ENCODE data around the gene GMDS. TPM values are rescaled to one million over a fixed set of nuclear protein-coding genes. Genes with fewer than 3 reads are reported as not detected.

GMDS gene
- total RNA-seq, 1 experiment from 2014 or later: 35.0 TPM

- TF ChIP-seq ZNF281 (CRISPR knock-in tag; IDR thresholded peaks at IDR 0.05) (no peak), GTF2I (CRISPR knock-in tag; conservative IDR thresholded peaks at IDR 0.05) (no peak), ATF3 (CRISPR knock-in tag; conservative IDR thresholded peaks at IDR 0.05) (no peak), FOXK1 (CRISPR knock-in tag; IDR thresholded peaks at IDR 0.05) (no peak), ZNF396 (CRISPR knock-in tag; IDR thresholded peaks at IDR 0.05; ENCODE audit: borderline replicate concordance) (no peak)
- TF ChIP-seq, protein P1, sequence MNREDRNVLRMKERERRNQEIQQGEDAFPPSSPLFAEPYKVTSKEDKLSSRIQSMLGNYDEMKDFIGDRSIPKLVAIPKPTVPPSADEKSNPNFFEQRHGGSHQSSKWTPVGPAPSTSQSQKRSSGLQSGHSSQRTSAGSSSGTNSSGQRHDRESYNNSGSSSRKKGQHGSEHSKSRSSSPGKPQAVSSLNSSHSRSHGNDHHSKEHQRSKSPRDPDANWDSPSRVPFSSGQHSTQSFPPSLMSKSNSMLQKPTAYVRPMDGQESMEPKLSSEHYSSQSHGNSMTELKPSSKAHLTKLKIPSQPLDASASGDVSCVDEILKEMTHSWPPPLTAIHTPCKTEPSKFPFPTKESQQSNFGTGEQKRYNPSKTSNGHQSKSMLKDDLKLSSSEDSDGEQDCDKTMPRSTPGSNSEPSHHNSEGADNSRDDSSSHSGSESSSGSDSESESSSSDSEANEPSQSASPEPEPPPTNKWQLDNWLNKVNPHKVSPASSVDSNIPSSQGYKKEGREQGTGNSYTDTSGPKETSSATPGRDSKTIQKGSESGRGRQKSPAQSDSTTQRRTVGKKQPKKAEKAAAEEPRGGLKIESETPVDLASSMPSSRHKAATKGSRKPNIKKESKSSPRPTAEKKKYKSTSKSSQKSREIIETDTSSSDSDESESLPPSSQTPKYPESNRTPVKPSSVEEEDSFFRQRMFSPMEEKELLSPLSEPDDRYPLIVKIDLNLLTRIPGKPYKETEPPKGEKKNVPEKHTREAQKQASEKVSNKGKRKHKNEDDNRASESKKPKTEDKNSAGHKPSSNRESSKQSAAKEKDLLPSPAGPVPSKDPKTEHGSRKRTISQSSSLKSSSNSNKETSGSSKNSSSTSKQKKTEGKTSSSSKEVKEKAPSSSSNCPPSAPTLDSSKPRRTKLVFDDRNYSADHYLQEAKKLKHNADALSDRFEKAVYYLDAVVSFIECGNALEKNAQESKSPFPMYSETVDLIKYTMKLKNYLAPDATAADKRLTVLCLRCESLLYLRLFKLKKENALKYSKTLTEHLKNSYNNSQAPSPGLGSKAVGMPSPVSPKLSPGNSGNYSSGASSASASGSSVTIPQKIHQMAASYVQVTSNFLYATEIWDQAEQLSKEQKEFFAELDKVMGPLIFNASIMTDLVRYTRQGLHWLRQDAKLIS (CRISPR knock-in tag; IDR thresholded peaks at IDR 0.05; ENCODE audit: borderline replicate concordance): no peak
Observed at GRCh38 chr6:1854296-1854695, 391.1 kb downstream of the GMDS start (continued).

DNA sequence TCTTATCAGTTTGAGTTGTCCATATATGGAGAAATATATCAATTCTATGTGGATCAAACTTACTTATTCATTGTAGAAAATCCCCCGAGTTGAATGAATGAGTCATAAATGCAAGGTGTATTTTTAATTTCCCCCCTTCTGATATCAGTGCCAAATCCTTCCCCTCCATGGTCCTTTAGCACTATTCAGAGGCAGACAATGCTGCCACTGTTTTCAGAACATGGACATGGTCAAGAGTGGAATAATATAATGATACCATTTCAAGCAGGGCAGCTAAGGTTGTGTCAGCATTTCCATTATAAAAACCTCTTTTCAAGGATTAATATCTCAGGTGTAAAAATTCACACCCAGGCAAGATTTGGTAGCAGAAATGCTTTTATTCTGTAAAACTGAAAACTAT, 391.6 kb downstream of the GMDS start:
- H3K36me3 Mint-ChIP-seq: no peaks in the 10 kb centered on the region
- POLR2A ChIA-PET: no interaction called here
- no peaks in the 10 kb centered on the region for H3K27me3 Mint-ChIP-seq (ENCODE audit: low read depth)
- ATAC-seq (no peak), DNase-seq (ENCODE audit: low spot score) (no peak)
- H3K4me3 Mint-ChIP-seq: no peak overlapping the region
- no peak overlapping the region for H3K27ac Mint-ChIP-seq
- CTCF ChIA-PET: no interaction called here
- H3K4me1 Mint-ChIP-seq: peaks cover 38% of the 10 kb centered on the region
- TF ChIP-seq, protein P2, sequence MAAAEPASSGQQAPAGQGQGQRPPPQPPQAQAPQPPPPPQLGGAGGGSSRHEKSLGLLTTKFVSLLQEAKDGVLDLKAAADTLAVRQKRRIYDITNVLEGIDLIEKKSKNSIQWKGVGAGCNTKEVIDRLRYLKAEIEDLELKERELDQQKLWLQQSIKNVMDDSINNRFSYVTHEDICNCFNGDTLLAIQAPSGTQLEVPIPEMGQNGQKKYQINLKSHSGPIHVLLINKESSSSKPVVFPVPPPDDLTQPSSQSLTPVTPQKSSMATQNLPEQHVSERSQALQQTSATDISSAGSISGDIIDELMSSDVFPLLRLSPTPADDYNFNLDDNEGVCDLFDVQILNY (CRISPR knock-in tag; IDR thresholded peaks at IDR 0.05): no peak
- no peak for TF ChIP-seq TEAD1 (CRISPR knock-in tag; IDR thresholded peaks at IDR 0.05)
- no peak for TF ChIP-seq ZNF671 (CRISPR knock-in tag; IDR thresholded peaks at IDR 0.05)
- TF ChIP-seq ATF1 (CRISPR knock-in tag; IDR thresholded peaks at IDR 0.05): no peak
- TF ChIP-seq, protein P3, sequence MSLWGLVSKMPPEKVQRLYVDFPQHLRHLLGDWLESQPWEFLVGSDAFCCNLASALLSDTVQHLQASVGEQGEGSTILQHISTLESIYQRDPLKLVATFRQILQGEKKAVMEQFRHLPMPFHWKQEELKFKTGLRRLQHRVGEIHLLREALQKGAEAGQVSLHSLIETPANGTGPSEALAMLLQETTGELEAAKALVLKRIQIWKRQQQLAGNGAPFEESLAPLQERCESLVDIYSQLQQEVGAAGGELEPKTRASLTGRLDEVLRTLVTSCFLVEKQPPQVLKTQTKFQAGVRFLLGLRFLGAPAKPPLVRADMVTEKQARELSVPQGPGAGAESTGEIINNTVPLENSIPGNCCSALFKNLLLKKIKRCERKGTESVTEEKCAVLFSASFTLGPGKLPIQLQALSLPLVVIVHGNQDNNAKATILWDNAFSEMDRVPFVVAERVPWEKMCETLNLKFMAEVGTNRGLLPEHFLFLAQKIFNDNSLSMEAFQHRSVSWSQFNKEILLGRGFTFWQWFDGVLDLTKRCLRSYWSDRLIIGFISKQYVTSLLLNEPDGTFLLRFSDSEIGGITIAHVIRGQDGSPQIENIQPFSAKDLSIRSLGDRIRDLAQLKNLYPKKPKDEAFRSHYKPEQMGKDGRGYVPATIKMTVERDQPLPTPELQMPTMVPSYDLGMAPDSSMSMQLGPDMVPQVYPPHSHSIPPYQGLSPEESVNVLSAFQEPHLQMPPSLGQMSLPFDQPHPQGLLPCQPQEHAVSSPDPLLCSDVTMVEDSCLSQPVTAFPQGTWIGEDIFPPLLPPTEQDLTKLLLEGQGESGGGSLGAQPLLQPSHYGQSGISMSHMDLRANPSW (CRISPR knock-in tag; conservative IDR thresholded peaks at IDR 0.05; ENCODE audit: low read depth): no peak
- no peak for TF ChIP-seq TCF7 (CRISPR knock-in tag; IDR thresholded peaks at IDR 0.05; ENCODE audit: low read depth)
- TF ChIP-seq, protein P4, sequence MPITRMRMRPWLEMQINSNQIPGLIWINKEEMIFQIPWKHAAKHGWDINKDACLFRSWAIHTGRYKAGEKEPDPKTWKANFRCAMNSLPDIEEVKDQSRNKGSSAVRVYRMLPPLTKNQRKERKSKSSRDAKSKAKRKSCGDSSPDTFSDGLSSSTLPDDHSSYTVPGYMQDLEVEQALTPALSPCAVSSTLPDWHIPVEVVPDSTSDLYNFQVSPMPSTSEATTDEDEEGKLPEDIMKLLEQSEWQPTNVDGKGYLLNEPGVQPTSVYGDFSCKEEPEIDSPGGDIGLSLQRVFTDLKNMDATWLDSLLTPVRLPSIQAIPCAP (CRISPR knock-in tag; IDR thresholded peaks at IDR 0.05): no peak
- TF ChIP-seq KAT7 (CRISPR knock-in tag; IDR thresholded peaks at IDR 0.05; ENCODE audit: borderline replicate concordance): no peak
- TF ChIP-seq ZNF263 (CRISPR knock-in tag; IDR thresholded peaks at IDR 0.05; ENCODE audit: low read depth): no peak
- no peak for TF ChIP-seq ZNF281 (CRISPR knock-in tag; IDR thresholded peaks at IDR 0.05)
- no peak for TF ChIP-seq SMAD4 (CRISPR knock-in tag; IDR thresholded peaks at IDR 0.05)
- no peak for TF ChIP-seq OVOL2 (CRISPR knock-in tag; IDR thresholded peaks at IDR 0.05; ENCODE audit: borderline replicate concordance)
- TF ChIP-seq SOX15 (CRISPR knock-in tag; IDR thresholded peaks at IDR 0.05): no peak
- no peak for TF ChIP-seq USF2 (CRISPR knock-in tag; IDR thresholded peaks at IDR 0.05)
- no peaks in the 10 kb centered on the region for H3K9me3 Mint-ChIP-seq

All from WTC11 (cell line).